Keratinocyte (primary cell): ENCODE measurements around the gene BCAP31. TPM values are rescaled to one million over a fixed set of nuclear protein-coding genes. Genes with fewer than 3 reads are reported as not detected.

Experiments used
- DNase-seq: peaks from one replicate; pipeline ENCODE4 v3.0.0-alpha.2; 2011; ENCODE audit warnings: low read depth, missing footprints, low spot score
- FAIRE-seq: peaks from 2 replicates; lab custom pipeline; 2011; peaks lifted over from hg19 to GRCh38; lab: Jason Lieb, UNC
- H2AFZ ChIP-seq: 2 replicates; pipeline ENCODE4 v1.6.0; 2012; ENCODE audit warnings: low read length, control low read depth, inconsistent platforms; ENCODE audit not compliant: control insufficient read depth
- H3K27ac ChIP-seq: 2 replicates; pipeline ENCODE4 v1.5.1; 2011; ENCODE audit warnings: low read length; ENCODE audit not compliant: control insufficient read depth, insufficient read depth
- H3K27me3 ChIP-seq: 3 replicates; pipeline ENCODE4 v1.6.0; 2011; ENCODE audit warnings: low read length; ENCODE audit not compliant: control insufficient read depth, insufficient read depth; ENCODE audit errors: extremely low read depth
- H3K36me3 ChIP-seq, 2 experiments: 2 replicates in 1 of 2; 3 replicates in 1 of 2; pipeline ENCODE4 v1.5.1; 2011; ENCODE audit warnings: low read length in 2 of 2, mild to moderate bottlenecking in 1 of 2; ENCODE audit not compliant: control insufficient read depth in 2 of 2, insufficient read depth in 2 of 2; ENCODE audit errors: extremely low read depth in 1 of 2
- H3K4me1 ChIP-seq: 3 replicates; pipeline ENCODE4 v1.5.1; 2011; ENCODE audit warnings: low read length; ENCODE audit not compliant: control insufficient read depth, insufficient read depth; ENCODE audit errors: extremely low read depth
- H3K4me2 ChIP-seq: 3 replicates; pipeline ENCODE4 v1.6.0; 2011; ENCODE audit warnings: low read depth, low read length; ENCODE audit not compliant: control insufficient read depth, insufficient read depth; ENCODE audit errors: extremely low read depth
- H3K4me3 ChIP-seq, 3 experiments: fragments of 200-600 bp in 1 of 3; sonication (generic) in 1 of 3; 2 replicates in 2 of 3; 3 replicates in 1 of 3; pipeline ENCODE4 v1.5.1; 2011 to 2016; ENCODE audit warnings: low read length in 3 of 3, mild to moderate bottlenecking in 3 of 3, control low read depth in 2 of 3, inconsistent platforms in 1 of 3, low read depth in 1 of 3, mixed read lengths in 1 of 3, mixed run types in 1 of 3, moderate library complexity in 1 of 3; ENCODE audit not compliant: control insufficient read depth in 2 of 3, insufficient read depth in 2 of 3; ENCODE audit errors: extremely low read depth in 1 of 3
- H3K79me2 ChIP-seq: 2 replicates; pipeline ENCODE4 v1.6.0; 2012; ENCODE audit warnings: low read length; ENCODE audit not compliant: control insufficient read depth, insufficient read depth
- H3K9ac ChIP-seq: 3 replicates; pipeline ENCODE4 v1.6.0; 2011; ENCODE audit warnings: low read length; ENCODE audit not compliant: control insufficient read depth, insufficient read depth; ENCODE audit errors: extremely low read depth
- H3K9me1 ChIP-seq: 3 replicates; pipeline ENCODE4 v1.6.0; 2011; ENCODE audit warnings: low read length; ENCODE audit not compliant: control insufficient read depth, insufficient read depth; ENCODE audit errors: extremely low read depth
- H3K9me3 ChIP-seq: 2 replicates; pipeline ENCODE4 v1.5.1; 2012; ENCODE audit warnings: low read depth, low read length; ENCODE audit not compliant: control insufficient read depth
- H4K20me1 ChIP-seq: 3 replicates; pipeline ENCODE4 v1.6.0; 2011; ENCODE audit warnings: low read length; ENCODE audit not compliant: control insufficient read depth, insufficient read depth; ENCODE audit errors: extremely low read depth
- CTCF ChIP-seq, 3 experiments: IDR thresholded peaks in 1 of 3; conservative IDR thresholded peaks in 1 of 3; optimal IDR thresholded peaks in 1 of 3; 2 replicates in 2 of 3; 3 replicates in 1 of 3; pipeline versions ENCODE3 to v1.5.1; 2011; ENCODE audit warnings: low read length in 3 of 3, mild to moderate bottlenecking in 3 of 3, moderate library complexity in 2 of 3, control low read depth in 1 of 3, inconsistent platforms in 1 of 3; ENCODE audit not compliant: insufficient read depth in 2 of 3; ENCODE audit errors: extremely low read depth in 1 of 3
- EZH2 ChIP-seq: IDR thresholded peaks from one replicate; pipeline ENCODE4 v1.6.1; 2012; ENCODE audit warnings: inconsistent platforms, mild to moderate bottlenecking, low read length, moderate library complexity
- dilution Hi-C: fragments of 300-500 bp; cut with MboI; formaldehyde crosslinking; loops from one replicate; pipeline ENCODE4 v1.7.0; 2020; ENCODE audit warnings: low sequenced_read_pairs; ENCODE audit not compliant: extremely low pct_ligation_motif_present
- polyA plus RNA-seq, 5 experiments: library from polyadenylated mRNA; depleted of rRNA in 3 of 5; stranded (reverse) in 3 of 5; stranded (forward) in 1 of 5; unstranded in 1 of 5; fragments of >200 nt; gene quantifications; 1 replicate in 1 of 5; 2 replicates in 3 of 5; 3 replicates in 1 of 5; pipeline versions ENCODE4 v1.2.1 to v1.2.3, GENCODE V29; 2011 to 2012; ENCODE audit warnings: missing spikeins in 2 of 5, low read depth in 1 of 5, low replicate concordance in 1 of 5

Gene BCAP31
- polyA plus RNA-seq, 1 donor (not counting 4 experiments of a cell fraction or from before 2014, with no cell fraction given), result 262 TPM

DNA sequence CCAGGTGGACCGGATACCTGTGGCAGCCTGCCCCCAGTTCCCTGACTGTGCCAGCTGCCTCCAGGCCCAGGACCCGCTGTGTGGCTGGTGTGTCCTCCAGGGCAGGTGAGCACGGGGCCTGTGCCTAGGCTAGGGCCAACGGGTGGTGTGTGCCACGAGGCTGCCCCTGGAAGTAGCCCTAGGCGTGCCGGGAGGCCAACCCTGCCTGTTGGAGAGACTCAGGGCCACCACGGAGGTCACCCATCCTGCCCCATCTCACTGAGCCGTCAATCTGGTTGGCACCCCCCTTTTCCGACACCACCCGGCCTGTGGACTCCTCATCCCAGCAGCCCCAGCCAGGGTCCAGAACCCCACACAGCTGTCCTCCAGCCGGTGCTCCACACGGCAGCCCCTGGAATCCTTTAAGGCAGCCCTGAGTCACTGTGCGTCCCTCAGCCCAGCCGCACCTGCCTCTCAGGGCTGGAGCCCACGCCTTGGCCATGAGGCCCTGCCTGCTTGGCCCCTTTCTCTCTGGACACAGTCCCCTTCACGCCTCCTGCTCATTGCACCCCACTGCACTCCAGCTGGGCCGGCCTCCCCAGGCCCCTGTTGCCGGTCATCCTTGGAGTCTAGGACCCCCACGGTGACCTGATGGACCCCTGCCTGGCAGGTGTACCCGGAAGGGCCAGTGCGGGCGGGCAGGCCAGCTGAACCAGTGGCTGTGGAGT is 45.1 kb upstream of the BCAP31 start:
- Histone ChIP-seq H3K4me2 (no peak overlapping the region), H3K4me1 (peaks cover 11% of the 10 kb centered on the region), H3K79me2 (peaks cover 2% of the 10 kb centered on the region), H3K9me1 (no peaks in the 10 kb centered on the region), H3K4me3 (no peak overlapping the region), H3K9me3 (peaks cover 4% of the 10 kb centered on the region), H2AFZ (no peak overlapping the region), H3K36me3 (peaks cover 0 to 2% of the 10 kb centered on the region in 2 experiments), H4K20me1 (no peaks in the 10 kb centered on the region), H3K27me3 (no peaks in the 10 kb centered on the region), H3K9ac (no peak overlapping the region), H3K27ac (no peak overlapping the region)
- dilution Hi-C loops, result no loop called here
- DNase-seq (no peak), FAIRE-seq (no peak)
- TF ChIP-seq CTCF (optimal IDR thresholded peaks at IDR 0.05 in 1 of 3, IDR thresholded peaks at IDR 0.05 in 1 of 3, conservative IDR thresholded peaks at IDR 0.05 in 1 of 3; ENCODE audit: extremely low read depth in 1 of 3, insufficient read depth in 2 of 3, low read length in 3 of 3) (no peak), EZH2 (no peak)

DNA sequence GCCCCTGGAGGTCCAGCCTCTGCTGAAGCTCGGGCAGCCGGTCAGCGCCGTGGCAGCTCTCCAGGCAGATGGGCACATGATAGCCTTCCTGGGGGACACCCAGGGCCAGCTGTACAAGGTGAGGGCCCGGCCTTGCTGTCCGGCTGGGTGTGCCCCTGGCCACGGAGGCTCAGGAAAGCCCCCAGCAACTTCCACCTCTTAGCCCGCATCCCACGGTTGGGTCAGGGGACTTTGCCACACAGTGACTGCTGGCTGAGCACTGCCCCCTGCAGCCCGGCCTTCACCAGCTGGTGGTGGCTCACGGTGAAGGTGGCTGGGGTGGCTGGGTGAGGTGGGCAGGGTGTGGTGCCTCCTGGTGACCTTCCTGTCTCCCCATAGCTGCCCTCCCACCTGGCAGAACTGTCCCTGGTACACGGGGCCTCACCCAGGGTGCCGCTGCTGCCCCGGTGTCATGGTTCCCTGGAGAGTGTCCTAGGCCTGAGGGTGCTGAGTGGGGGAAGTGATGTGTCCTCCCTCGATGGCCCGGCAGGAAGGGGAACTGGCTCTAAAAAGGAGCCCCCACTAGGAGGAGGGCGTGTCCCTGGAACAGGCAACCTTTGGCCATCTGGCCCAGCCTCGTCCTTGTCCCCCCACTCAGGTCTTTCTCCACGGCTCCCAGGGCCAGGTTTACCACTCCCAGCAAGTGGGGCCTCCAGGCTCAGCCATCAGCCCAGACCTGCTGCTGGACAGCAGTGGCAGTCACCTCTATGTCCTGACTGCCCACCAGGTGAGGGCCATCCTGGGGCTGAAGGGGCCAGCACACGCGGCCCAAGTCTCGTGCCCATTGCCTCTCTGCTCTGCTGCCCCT is 44.3 kb upstream of the BCAP31 start:
- Histone ChIP-seq H3K4me2 (no peak overlapping the region), H4K20me1 (no peaks in the 10 kb centered on the region), H3K27ac (no peak overlapping the region), H3K9me3 (peaks cover 4% of the 10 kb centered on the region), H3K36me3 (peaks cover 0 to 2% of the 10 kb centered on the region in 2 experiments), H3K9me1 (no peaks in the 10 kb centered on the region), H3K79me2 (peaks cover 2% of the 10 kb centered on the region), H3K27me3 (no peaks in the 10 kb centered on the region), H3K4me1 (peaks cover 13% of the 10 kb centered on the region), H3K9ac (no peak overlapping the region), H3K4me3 (no peak overlapping the region), H2AFZ (no peak overlapping the region)
- no peak for FAIRE-seq
- DNase-seq, result no peak
- TF ChIP-seq CTCF (optimal IDR thresholded peaks at IDR 0.05 in 1 of 3, IDR thresholded peaks at IDR 0.05 in 1 of 3, conservative IDR thresholded peaks at IDR 0.05 in 1 of 3; ENCODE audit: extremely low read depth in 1 of 3, insufficient read depth in 2 of 3, low read length in 3 of 3), result no peak
- dilution Hi-C loops, result no loop called here
